ENCODE measurements around the gene CEP250. TPM values are rescaled to one million over a fixed set of nuclear protein-coding genes. Genes with fewer than 3 reads are reported as not detected.

CEP250 gene
- total RNA-seq, 1 experiment from 2014 or later: 52.5 TPM

DNA sequence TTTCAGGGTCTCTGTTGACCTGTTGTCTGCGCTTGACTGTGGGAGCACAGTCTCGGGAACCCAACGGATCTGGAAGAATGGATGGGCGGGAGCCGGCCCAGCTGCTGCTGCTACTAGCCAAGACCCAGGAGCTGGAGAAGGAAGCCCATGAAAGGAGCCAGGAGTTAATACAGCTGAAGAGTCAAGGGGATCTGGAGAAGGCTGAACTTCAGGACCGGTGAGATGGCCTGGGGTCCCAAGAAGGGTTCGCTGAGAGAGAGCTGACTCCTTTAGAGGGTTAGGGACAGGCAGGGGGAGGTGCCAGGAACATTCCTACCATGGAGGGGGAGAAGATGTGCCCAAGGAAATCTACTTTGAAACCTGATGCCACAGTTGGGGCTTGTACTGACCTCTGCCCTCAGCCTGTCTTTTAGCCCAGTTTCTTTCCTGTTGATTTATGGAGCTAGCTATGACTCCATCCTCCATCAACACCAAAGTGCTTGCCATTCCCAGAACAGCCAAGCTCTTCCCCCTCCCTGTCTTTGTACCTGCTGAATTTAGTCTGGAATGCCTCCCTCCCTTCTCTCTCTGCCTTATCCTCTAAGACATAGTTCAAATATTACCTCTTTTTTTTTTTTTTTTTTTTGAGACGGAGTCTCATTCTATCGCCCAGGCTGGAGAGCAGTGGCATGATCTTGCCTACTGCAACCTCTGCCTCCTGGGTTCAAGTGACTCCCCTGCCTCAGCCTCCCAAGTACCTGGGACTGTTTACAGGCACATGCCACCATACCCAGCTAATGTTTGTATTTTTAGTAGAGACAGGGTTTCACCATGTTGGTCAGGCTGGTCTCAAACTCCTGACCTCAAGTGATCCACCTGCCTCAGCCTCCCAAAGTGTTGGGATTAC lies 12.2 kb downstream of the CEP250 start:
- TF ChIP-seq EZH2 (IDR thresholded peaks at IDR 0.05; ENCODE audit: low read length, unreplicated experiment): no peak
- no peak for TF ChIP-seq EZH2phosphoT487 (IDR thresholded peaks at IDR 0.05; ENCODE audit: borderline replicate concordance, low read length)
- TF ChIP-seq, protein P1, sequence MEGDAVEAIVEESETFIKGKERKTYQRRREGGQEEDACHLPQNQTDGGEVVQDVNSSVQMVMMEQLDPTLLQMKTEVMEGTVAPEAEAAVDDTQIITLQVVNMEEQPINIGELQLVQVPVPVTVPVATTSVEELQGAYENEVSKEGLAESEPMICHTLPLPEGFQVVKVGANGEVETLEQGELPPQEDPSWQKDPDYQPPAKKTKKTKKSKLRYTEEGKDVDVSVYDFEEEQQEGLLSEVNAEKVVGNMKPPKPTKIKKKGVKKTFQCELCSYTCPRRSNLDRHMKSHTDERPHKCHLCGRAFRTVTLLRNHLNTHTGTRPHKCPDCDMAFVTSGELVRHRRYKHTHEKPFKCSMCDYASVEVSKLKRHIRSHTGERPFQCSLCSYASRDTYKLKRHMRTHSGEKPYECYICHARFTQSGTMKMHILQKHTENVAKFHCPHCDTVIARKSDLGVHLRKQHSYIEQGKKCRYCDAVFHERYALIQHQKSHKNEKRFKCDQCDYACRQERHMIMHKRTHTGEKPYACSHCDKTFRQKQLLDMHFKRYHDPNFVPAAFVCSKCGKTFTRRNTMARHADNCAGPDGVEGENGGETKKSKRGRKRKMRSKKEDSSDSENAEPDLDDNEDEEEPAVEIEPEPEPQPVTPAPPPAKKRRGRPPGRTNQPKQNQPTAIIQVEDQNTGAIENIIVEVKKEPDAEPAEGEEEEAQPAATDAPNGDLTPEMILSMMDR (conservative IDR thresholded peaks at IDR 0.05; ENCODE audit: low read depth, low read length): no peak
- no TSS peak for BruUV-seq (replicated peaks)
- ATAC-seq (peak; percentile 78), DNase-seq (peak; percentile 72)
- Histone ChIP-seq H3K27me3 (ENCODE audit: low read length) (no peaks in the 10 kb centered on the region), H3K4me2 (ENCODE audit: low read length) (peak overlapping the region; percentile 41), H3F3A (ENCODE audit: low read length, unreplicated experiment) (peaks cover 3% of the 10 kb centered on the region), H3K9ac (ENCODE audit: low read length) (no peak overlapping the region), H2AFZ (ENCODE audit: low read length) (no peak overlapping the region), H3K79me2 (ENCODE audit: low read length) (no peaks in the 10 kb centered on the region; the same call in 1 of the 2 replicates), H3K4me3 (ENCODE audit: low read length) (no peak overlapping the region), H3K9me2 (replicated peaks; ENCODE audit: low read length) (no peaks in the 10 kb centered on the region), H3K27ac (ENCODE audit: low read length) (peak overlapping the region; percentile 42), H4K20me1 (ENCODE audit: low read length) (no peaks in the 10 kb centered on the region), H3K4me1 (ENCODE audit: insufficient read depth, low read length) (peaks cover 28% of the 10 kb centered on the region), H3K9me3 (ENCODE audit: low read length) (no peaks in the 10 kb centered on the region), H3K36me3 (ENCODE audit: low read depth, low read length) (peaks cover 62% of the 10 kb centered on the region)
- intact Hi-C loops (cut with micrococcal nuclease): no loop called here
- POLR2A ChIA-PET (ENCODE audit: unreplicated experiment): no interaction called here
- CTCF ChIA-PET: interaction anchor here (0.5 to 1.3 kb wide), 2 partner anchors 13 to 371 kb away, joined by 5 to 7 read pairs; no protein-coding TSS in a partner anchor

- H4K20me1 ChIP-seq (ENCODE audit: low read length): no peaks in the 10 kb centered on the region
- DNase-seq: peak; percentile 74
- no peak overlapping the region; the same call in 1 of the 2 replicates for H3K9ac ChIP-seq (ENCODE audit: low read length)
- ATAC-seq: peak; percentile 52
- no peak overlapping the region for H2AFZ ChIP-seq (ENCODE audit: low read length)
- H3K4me2 ChIP-seq (ENCODE audit: low read length): peak overlapping the region; percentile 33
- peaks cover 3% of the 10 kb centered on the region for H3F3A ChIP-seq (ENCODE audit: low read length, unreplicated experiment)
- no peaks in the 10 kb centered on the region for H3K9me2 ChIP-seq (replicated peaks; ENCODE audit: low read length)
- TF ChIP-seq EZH2phosphoT487 (IDR thresholded peaks at IDR 0.05; ENCODE audit: borderline replicate concordance, low read length): no peak
- TF ChIP-seq EZH2 (IDR thresholded peaks at IDR 0.05; ENCODE audit: low read length, unreplicated experiment): no peak
- TF ChIP-seq, protein P1 (conservative IDR thresholded peaks at IDR 0.05; ENCODE audit: low read depth, low read length): no peak
- no TSS peak for BruUV-seq (replicated peaks)
- no peak overlapping the region for H3K4me3 ChIP-seq (ENCODE audit: low read length)
- H3K9me3 ChIP-seq (ENCODE audit: low read length): no peaks in the 10 kb centered on the region
- ChIA-PET POLR2A (ENCODE audit: unreplicated experiment) (no interaction called here), CTCF (no interaction called here)
- H3K4me1 ChIP-seq (ENCODE audit: insufficient read depth, low read length): peaks cover 28% of the 10 kb centered on the region
- H3K27me3 ChIP-seq (ENCODE audit: low read length): no peaks in the 10 kb centered on the region
- no peaks in the 10 kb centered on the region; the same call in 1 of the 2 replicates for H3K79me2 ChIP-seq (ENCODE audit: low read length)
- H3K36me3 ChIP-seq (ENCODE audit: low read depth, low read length): peaks cover 70% of the 10 kb centered on the region
- H3K27ac ChIP-seq (ENCODE audit: low read length): peak overlapping the region; percentile 42
- intact Hi-C loops (cut with micrococcal nuclease): no loop called here
Measured at GRCh38 chr20:35468671-35469334, 13.4 kb downstream of the CEP250 start.
